Esophagus muscularis mucosa (tissue), 4 donors: ENCODE results near the gene CLCNKA.

ENCODE experiments used
- EP300 ChIP-seq: sonication (generic); formaldehyde crosslinking; IDR thresholded peaks from one replicate; pipeline ENCODE4 v1.6.1; 2017; ENCODE audit warnings: antibody characterized with exemption
- POLR2A ChIP-seq: fragments of 450-650 bp; IDR thresholded peaks from one replicate; pipeline ENCODE4 v1.6.1; 2017; ENCODE audit warnings: antibody characterized with exemption, moderate library complexity, mild to moderate bottlenecking, low read depth
- POLR2AphosphoS5 ChIP-seq, 2 donors: sonication (generic); formaldehyde crosslinking; IDR thresholded peaks; one replicate each; pipeline ENCODE4 v1.6.1; 2017; ENCODE audit warnings: antibody characterized with exemption in 2 of 2
- TF ChIP-seq, protein P1 (sequence below), 3 experiments: fragments of 200-600 bp in 2 of 3; fragments of 450-650 bp in 1 of 3; sonication (generic) in 2 of 3; IDR thresholded peaks; one replicate each; pipeline ENCODE4 v1.5.1; 2017 to 2019; ENCODE audit warnings: antibody characterized with exemption in 3 of 3, mild to moderate bottlenecking in 2 of 3, moderate library complexity in 1 of 3

DNA sequence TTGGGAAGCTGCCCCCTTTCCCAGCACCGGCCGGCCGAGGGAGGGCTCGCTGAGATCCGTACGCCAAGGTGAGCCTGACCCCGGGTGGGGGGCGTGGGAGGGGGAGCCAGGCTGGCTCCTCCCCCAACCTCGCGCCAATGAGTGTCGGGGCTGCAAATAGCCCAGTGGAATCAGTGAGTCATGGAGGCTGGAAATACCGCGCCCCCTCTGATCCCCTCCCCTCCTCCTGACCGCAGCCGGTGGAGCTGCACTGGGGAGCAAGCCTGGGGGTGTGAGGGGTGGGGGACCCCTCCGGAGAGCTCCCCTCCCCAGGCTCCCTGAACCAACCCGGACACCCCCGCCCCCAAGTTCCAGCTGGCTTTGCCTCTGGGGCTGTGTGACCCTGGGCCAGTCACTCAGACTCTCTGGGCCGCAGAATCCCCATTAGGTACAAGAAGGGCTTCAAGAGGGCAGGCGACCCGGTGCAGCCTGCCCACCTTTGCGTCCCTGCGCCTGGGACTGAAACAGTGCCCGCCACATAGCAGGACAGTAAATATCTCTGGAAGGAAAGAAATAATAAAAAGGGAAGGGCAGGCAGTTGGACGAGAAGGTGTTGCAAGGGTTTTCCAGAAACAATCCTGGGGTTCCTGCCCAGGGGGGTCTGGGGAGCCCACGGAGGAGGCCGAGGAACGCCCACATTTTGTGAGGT, 8.5 kb upstream of the CLCNKA start:
- TF ChIP-seq POLR2A (no peak), EP300 (peak; percentile 12), POLR2AphosphoS5 (IDR thresholded peaks at IDR 0.05) (peak; percentile 73 to 84)
- TF ChIP-seq, protein P1, sequence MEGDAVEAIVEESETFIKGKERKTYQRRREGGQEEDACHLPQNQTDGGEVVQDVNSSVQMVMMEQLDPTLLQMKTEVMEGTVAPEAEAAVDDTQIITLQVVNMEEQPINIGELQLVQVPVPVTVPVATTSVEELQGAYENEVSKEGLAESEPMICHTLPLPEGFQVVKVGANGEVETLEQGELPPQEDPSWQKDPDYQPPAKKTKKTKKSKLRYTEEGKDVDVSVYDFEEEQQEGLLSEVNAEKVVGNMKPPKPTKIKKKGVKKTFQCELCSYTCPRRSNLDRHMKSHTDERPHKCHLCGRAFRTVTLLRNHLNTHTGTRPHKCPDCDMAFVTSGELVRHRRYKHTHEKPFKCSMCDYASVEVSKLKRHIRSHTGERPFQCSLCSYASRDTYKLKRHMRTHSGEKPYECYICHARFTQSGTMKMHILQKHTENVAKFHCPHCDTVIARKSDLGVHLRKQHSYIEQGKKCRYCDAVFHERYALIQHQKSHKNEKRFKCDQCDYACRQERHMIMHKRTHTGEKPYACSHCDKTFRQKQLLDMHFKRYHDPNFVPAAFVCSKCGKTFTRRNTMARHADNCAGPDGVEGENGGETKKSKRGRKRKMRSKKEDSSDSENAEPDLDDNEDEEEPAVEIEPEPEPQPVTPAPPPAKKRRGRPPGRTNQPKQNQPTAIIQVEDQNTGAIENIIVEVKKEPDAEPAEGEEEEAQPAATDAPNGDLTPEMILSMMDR (IDR thresholded peaks at IDR 0.05) = no peak
